K562 (cell line): Measurements from ENCODE around the gene DNAH17.

Experiments
- ARID3A ChIP-seq: IDR thresholded peaks from 2 replicates; pipeline ENCODE4 v1.6.1; 2012; ENCODE audit warnings: low read depth, low read length, improper control_type of control experiment, borderline replicate concordance
- BRF1 ChIP-seq: IDR thresholded peaks from 3 replicates; pipeline ENCODE4 v1.6.1; 2011; ENCODE audit warnings: borderline replicate concordance, mild to moderate bottlenecking; ENCODE audit not compliant: insufficient read length; ENCODE audit errors: extremely low read depth
- CBX8 ChIP-seq: fragments of 200-600 bp; sonication (generic); IDR thresholded peaks from 2 replicates; pipeline ENCODE4 v1.6.1; 2012; ENCODE audit warnings: borderline replicate concordance, mixed run types, low read depth, mild to moderate bottlenecking, moderate library complexity, mixed read lengths, low read length, control low read depth, inconsistent platforms; ENCODE audit not compliant: poor library complexity, severe bottlenecking; ENCODE audit errors: extremely low read depth
- ELF1 ChIP-seq: fragments of 200-800 bp; sonication (Bioruptor generic); IDR thresholded peaks from 2 replicates; pipeline ENCODE4 v1.6.1; 2016; ENCODE audit warnings: missing genetic modification characterization, missing compliant biosample characterization
- GTF2F1 ChIP-seq: IDR thresholded peaks from 2 replicates; pipeline ENCODE4 v1.6.1; 2011; ENCODE audit warnings: low read depth, low read length, improper control_type of control experiment
- MLLT1 ChIP-seq, 2 experiments: fragments of 450-650 bp; IDR thresholded peaks; 2 replicates each; pipeline ENCODE4 v1.6.1; 2016
- PRDM10 ChIP-seq: fragments of 450-650 bp; IDR thresholded peaks from 2 replicates; pipeline ENCODE4 v1.6.1; 2018; ENCODE audit not compliant: partially characterized antibody
- RFX5 ChIP-seq: IDR thresholded peaks from 2 replicates; pipeline ENCODE4 v1.6.1; 2011; ENCODE audit warnings: low read depth, mild to moderate bottlenecking, improper control_type of control experiment, low read length
- ZNF780A ChIP-seq: fragments of 250-450 bp; sonication (Bioruptor Pico); IDR thresholded peaks from 2 replicates; pipeline ENCODE4 v1.5.0; 2021; ENCODE audit warnings: mild to moderate bottlenecking

GRCh38 chr17:78550464-78550863, 26.7 kb downstream of the DNAH17 start:
- TF ChIP-seq CBX8: no peak
- TF ChIP-seq ARID3A: no peak
- no peak for TF ChIP-seq GTF2F1
- no peak for TF ChIP-seq MLLT1 (IDR thresholded peaks at IDR 0.05)
- no peak for TF ChIP-seq RFX5
- TF ChIP-seq PRDM10: no peak
- no peak for TF ChIP-seq ZNF780A (CRISPR knock-in tag)
- no peak for TF ChIP-seq ELF1 (tag)
- TF ChIP-seq BRF1: no peak
